Effector memory CD4-positive, alpha-beta T cell (primary cell): Measurements from ENCODE around the gene EXOC4.

Source experiments
- DNase-seq, 3 donors: peaks; one replicate each; pipeline ENCODE4 v3.0.0-alpha.2; 2020
- H3K27ac ChIP-seq: 2 replicates; pipeline ENCODE4 v1.7.0; 2013; ENCODE audit warnings: mild to moderate bottlenecking, low read length, moderate library complexity; ENCODE audit not compliant: insufficient read depth, poor library complexity, severe bottlenecking
- H3K27me3 ChIP-seq: replicated peaks from 2 replicates; pipeline ENCODE4 v1.7.0; 2013; ENCODE audit warnings: mild to moderate bottlenecking, low read length; ENCODE audit not compliant: insufficient read depth, control insufficient read depth, poor library complexity, severe bottlenecking
- H3K36me3 ChIP-seq: 2 replicates; pipeline ENCODE4 v1.7.0; 2013; ENCODE audit warnings: mild to moderate bottlenecking, low read length, moderate library complexity; ENCODE audit not compliant: control insufficient read depth, insufficient read depth
- H3K4me1 ChIP-seq: 2 replicates; pipeline ENCODE4 v1.7.0; 2013; ENCODE audit warnings: low read length, mild to moderate bottlenecking; ENCODE audit not compliant: control insufficient read depth, insufficient read depth, poor library complexity, severe bottlenecking
- H3K4me3 ChIP-seq: 2 replicates; pipeline ENCODE4 v1.7.0; 2013; ENCODE audit warnings: low read length, low read depth, mild to moderate bottlenecking; ENCODE audit not compliant: insufficient read depth, poor library complexity, severe bottlenecking
- H3K9me3 ChIP-seq: 2 replicates; pipeline ENCODE4 v1.7.0; 2013; ENCODE audit warnings: mild to moderate bottlenecking, low read length, moderate library complexity; ENCODE audit not compliant: control insufficient read depth

EXOC4 gene

DNA sequence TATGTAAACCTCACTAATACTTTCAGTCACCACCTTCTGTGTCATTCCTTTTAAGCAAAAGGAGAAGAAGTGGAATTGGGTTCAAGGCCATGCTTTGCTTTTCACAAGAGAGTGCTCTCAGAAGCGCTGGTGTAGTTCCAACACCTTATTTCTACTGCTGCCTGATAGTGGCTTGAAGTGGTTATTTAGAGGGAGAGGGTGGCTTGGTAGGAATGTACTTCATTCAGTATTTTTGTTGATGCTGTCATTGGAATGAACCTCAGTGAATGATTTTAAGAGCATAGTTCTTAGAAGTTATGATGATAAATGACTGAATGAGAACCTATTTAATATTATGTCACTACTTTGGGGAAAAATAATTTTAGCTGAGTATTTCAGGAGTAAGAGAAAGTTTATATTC lies 396.7 kb downstream of the EXOC4 start:
- no peaks in the 10 kb centered on the region for H3K4me1 ChIP-seq

DNA sequence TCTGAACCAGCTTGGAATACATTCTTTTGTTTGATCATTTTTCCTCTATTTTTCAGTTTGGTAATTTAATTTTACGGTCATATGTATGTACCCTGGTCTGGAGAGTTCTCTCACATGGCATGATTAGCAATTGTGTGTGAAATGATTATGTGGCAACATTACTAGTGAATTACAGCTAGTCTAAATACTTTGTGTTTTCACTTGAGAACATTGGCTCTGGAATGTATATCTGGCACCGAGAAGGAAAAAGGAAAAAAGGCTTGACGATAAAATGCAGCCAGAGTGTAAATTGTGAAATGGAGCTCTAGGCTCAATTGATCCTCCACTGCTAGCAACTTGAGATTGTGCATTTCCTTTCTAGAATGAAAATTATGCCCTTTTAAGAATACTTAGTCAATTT lies 397.2 kb downstream of the EXOC4 start:
- Histone ChIP-seq H3K4me1 (no peaks in the 10 kb centered on the region), H3K4me3 (no peak overlapping the region), H3K36me3 (no peaks in the 10 kb centered on the region), H3K27me3 (no peaks in the 10 kb centered on the region), H3K27ac (no peak overlapping the region), H3K9me3 (no peaks in the 10 kb centered on the region)
- no peak for DNase-seq

More for the DNA sequence above, 396.7 kb downstream of the EXOC4 start:
- no peaks in the 10 kb centered on the region for H3K27me3 ChIP-seq
- H3K9me3 ChIP-seq: no peaks in the 10 kb centered on the region
- no peak overlapping the region for H3K27ac ChIP-seq
- H3K4me3 ChIP-seq: no peak overlapping the region
- DNase-seq: no peak
- H3K36me3 ChIP-seq: no peaks in the 10 kb centered on the region

- Histone ChIP-seq H3K27ac (no peak overlapping the region), H3K9me3 (no peaks in the 10 kb centered on the region), H3K4me1 (no peaks in the 10 kb centered on the region), H3K36me3 (no peaks in the 10 kb centered on the region), H3K4me3 (no peak overlapping the region), H3K27me3 (no peaks in the 10 kb centered on the region)
- DNase-seq: no peak
These were observed 397.8 kb downstream of the EXOC4 start for GRCh38 chr7:133650487-133651300.

- Histone ChIP-seq H3K27me3 (no peaks in the 10 kb centered on the region), H3K27ac (no peak overlapping the region), H3K9me3 (no peaks in the 10 kb centered on the region), H3K36me3 (no peaks in the 10 kb centered on the region), H3K4me1 (no peaks in the 10 kb centered on the region), H3K4me3 (no peak overlapping the region)
- no peak for DNase-seq
These were observed 399.7 kb downstream of the EXOC4 start for GRCh38 chr7:133652547-133652946.

- Histone ChIP-seq H3K4me3 (no peak overlapping the region), H3K9me3 (no peaks in the 10 kb centered on the region), H3K36me3 (no peaks in the 10 kb centered on the region), H3K27me3 (no peaks in the 10 kb centered on the region), H3K4me1 (no peaks in the 10 kb centered on the region), H3K27ac (no peak overlapping the region)
- no peak for DNase-seq
These were observed 401.7 kb downstream of the EXOC4 start for GRCh38 chr7:133654547-133654946.

DNA sequence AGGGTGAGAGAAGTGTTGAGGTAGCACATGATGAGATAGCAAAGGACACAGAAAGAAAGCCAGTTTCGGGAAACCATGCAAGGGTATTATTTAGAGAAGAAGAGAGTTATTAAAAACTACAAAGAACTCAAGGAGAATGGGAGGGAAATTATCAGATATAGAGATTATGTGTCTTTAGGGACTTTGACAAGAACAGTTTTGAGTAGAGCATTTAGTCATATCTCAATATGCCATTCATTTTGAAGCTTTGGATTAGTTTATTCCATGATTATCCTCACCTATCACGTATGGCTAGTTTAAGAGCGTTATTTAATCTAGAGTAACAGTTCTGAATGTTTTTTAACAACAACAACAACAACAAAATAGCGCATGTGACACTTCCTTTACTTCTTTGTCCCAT lies 409.4 kb downstream of the EXOC4 start:
- Histone ChIP-seq H3K27ac (no peak overlapping the region), H3K9me3 (no peaks in the 10 kb centered on the region), H3K4me3 (no peak overlapping the region), H3K36me3 (no peaks in the 10 kb centered on the region), H3K27me3 (no peaks in the 10 kb centered on the region), H3K4me1 (no peaks in the 10 kb centered on the region)
- no peak for DNase-seq

GRCh38 chr7:133662830-133663229 lies 410.0 kb downstream of the EXOC4 start:
- Histone ChIP-seq H3K4me1 (no peaks in the 10 kb centered on the region), H3K9me3 (no peaks in the 10 kb centered on the region), H3K36me3 (no peaks in the 10 kb centered on the region), H3K27ac (no peak overlapping the region), H3K4me3 (no peak overlapping the region), H3K27me3 (no peaks in the 10 kb centered on the region)
- DNase-seq: no peak

GRCh38 chr7:133664528-133664927 lies 411.6 kb downstream of the EXOC4 start:
- no peaks in the 10 kb centered on the region for H3K36me3 ChIP-seq
- no peak overlapping the region for H3K4me3 ChIP-seq
- DNase-seq: no peak

DNA sequence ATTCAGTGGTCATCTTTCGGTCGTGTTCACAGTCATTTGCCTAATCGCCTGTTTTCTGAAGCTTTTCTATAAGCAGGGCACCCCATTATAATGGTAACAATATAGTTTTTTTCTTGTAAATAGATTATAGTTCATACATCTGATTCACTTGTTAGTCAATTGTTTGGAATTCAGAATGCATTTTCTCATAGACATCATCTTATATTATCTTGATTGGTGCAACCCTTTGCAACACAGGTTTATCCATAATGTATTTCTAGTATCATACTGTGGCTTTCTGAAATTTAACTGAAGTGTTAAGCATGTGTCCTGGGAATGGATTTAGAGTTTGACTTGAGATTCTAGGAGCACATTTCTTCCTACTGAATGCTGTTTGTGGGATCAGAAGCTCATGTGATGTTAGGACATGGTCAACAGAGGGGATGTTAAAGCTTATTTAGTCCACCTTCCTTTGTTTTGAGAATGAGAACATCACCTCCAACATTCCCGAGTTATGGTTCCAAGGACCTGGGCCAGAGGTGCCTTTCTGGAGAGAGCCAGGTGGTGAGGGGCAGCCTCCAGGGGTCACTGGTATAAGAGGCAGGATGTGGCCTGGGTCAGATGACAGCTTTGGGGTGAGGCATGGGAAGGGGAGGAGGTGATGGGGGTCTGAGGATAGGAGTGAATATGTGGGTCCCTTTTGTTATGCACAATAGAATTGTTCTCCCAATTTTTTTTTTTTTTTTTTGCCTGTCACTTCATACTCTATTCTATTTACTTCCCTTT lies 415.6 kb downstream of the EXOC4 start:
- no peak overlapping the region for H3K4me3 ChIP-seq
- H3K36me3 ChIP-seq: no peaks in the 10 kb centered on the region
- no peak overlapping the region for H3K27ac ChIP-seq
- no peaks in the 10 kb centered on the region for H3K27me3 ChIP-seq
- no peaks in the 10 kb centered on the region for H3K4me1 ChIP-seq
- H3K9me3 ChIP-seq: no peaks in the 10 kb centered on the region
- DNase-seq: no peak

More at GRCh38 chr7:133664528-133664927, 411.6 kb downstream of the EXOC4 start:
- Histone ChIP-seq H3K27me3 (no peaks in the 10 kb centered on the region), H3K27ac (no peak overlapping the region), H3K4me1 (no peaks in the 10 kb centered on the region), H3K9me3 (no peaks in the 10 kb centered on the region)

DNA sequence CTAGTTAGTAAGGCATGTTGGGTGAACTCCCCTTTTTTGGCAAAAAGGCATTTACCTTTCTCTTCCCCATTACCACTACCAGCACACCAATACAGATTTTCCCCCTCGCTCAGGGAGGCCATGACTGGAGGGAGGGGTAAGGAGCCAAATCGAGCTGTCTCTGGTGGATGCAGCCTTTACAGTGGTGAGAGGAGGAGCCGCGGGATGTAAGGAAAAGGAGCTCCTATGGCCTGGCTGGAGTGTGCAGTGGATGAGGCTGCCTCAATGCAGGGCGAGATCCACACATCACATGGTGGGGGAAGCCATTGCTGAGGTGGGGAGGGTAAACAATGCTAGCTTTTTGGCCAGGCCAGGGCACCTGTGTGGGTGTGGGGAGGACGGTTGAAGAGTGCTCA lies 416.2 kb downstream of the EXOC4 start:
- no peaks in the 10 kb centered on the region for H3K9me3 ChIP-seq
- H3K27me3 ChIP-seq: no peaks in the 10 kb centered on the region

More for the DNA sequence above, 416.2 kb downstream of the EXOC4 start:
- no peaks in the 10 kb centered on the region for H3K36me3 ChIP-seq
- no peaks in the 10 kb centered on the region for H3K4me1 ChIP-seq
- DNase-seq: no peak
- H3K4me3 ChIP-seq: no peak overlapping the region
- no peak overlapping the region for H3K27ac ChIP-seq
